Muscle layer of colon (tissue), 2 donors: ENCODE results near the gene ATXN3L.
"Not testable (repeated sequence)": the region's sequence is repeated elsewhere in the genome, so short reads cannot be mapped to it uniquely, and the experiment has no call there.

Experiments used
- H3K27ac ChIP-seq: one replicate; pipeline ENCODE4 v1.7.0; 2013; ENCODE audit warnings: low read depth, mild to moderate bottlenecking, low read length, moderate library complexity
- H3K27me3 ChIP-seq, 2 donors: one replicate each; pipeline ENCODE4 v1.7.0; 2013; ENCODE audit warnings: low read length in 2 of 2, mild to moderate bottlenecking in 2 of 2; ENCODE audit not compliant: insufficient read depth in 2 of 2, control insufficient read depth in 1 of 2
- H3K36me3 ChIP-seq: one replicate; pipeline ENCODE4 v1.7.0; 2013; ENCODE audit warnings: mild to moderate bottlenecking, low read length; ENCODE audit not compliant: insufficient read depth
- H3K4me1 ChIP-seq: one replicate; pipeline ENCODE4 v1.7.0; 2013; ENCODE audit warnings: mild to moderate bottlenecking, low read length; ENCODE audit not compliant: insufficient read depth
- H3K4me3 ChIP-seq, 2 donors: one replicate each; pipeline ENCODE4 v1.7.0; 2013; ENCODE audit warnings: low read length in 2 of 2, low read depth in 1 of 2, mild to moderate bottlenecking in 1 of 2, moderate library complexity in 1 of 2
- H3K9ac ChIP-seq: one replicate; pipeline ENCODE4 v1.7.0; 2013; ENCODE audit warnings: low read length
- H3K9me3 ChIP-seq: one replicate; pipeline ENCODE4 v1.7.0; 2013; ENCODE audit warnings: mild to moderate bottlenecking, low read length
- donor health status: abdominal sarcoma.
- donor health status: Adenocarcinoma of cecum.

The ATXN3L gene

GRCh38 chrX:13305108-13305507, 14.7 kb downstream of the ATXN3L start:
- H3K27ac ChIP-seq, result no peak overlapping the region
- H3K27me3 ChIP-seq, result no peaks in the 10 kb centered on the region
- no peaks in the 10 kb centered on the region for H3K9me3 ChIP-seq
- H3K4me1 ChIP-seq, result no peaks in the 10 kb centered on the region
- H3K9ac ChIP-seq, result no peak overlapping the region
- no peaks in the 10 kb centered on the region for H3K36me3 ChIP-seq
- H3K4me3 ChIP-seq, result no peak overlapping the region

- no peak overlapping the region for H3K9ac ChIP-seq
- no peak overlapping the region for H3K4me3 ChIP-seq
- H3K4me1 ChIP-seq, result no peaks in the 10 kb centered on the region
- H3K36me3 ChIP-seq, result no peaks in the 10 kb centered on the region
- H3K27ac ChIP-seq, result no peak overlapping the region
- H3K27me3 ChIP-seq, result no peaks in the 10 kb centered on the region
- H3K9me3 ChIP-seq, result no peaks in the 10 kb centered on the region
Measured at GRCh38 chrX:13304052-13304451, 15.8 kb downstream of the ATXN3L start.

- not testable (repeated sequence) for H3K9ac ChIP-seq, H3K4me1 ChIP-seq, H3K27ac ChIP-seq, H3K4me3 ChIP-seq, H3K9me3 ChIP-seq, H3K27me3 ChIP-seq, H3K36me3 ChIP-seq
Measured at GRCh38 chrX:13303248-13303647, 16.6 kb downstream of the ATXN3L start.

GRCh38 chrX:13298836-13299235, 21.0 kb downstream of the ATXN3L start:
- Histone ChIP-seq H3K4me3 (no peak overlapping the region), H3K9ac (no peak overlapping the region), H3K4me1 (no peaks in the 10 kb centered on the region)

GRCh38 chrX:13295841-13296240, 24.0 kb downstream of the ATXN3L start:
- H3K27ac ChIP-seq, result no peak overlapping the region

More at GRCh38 chrX:13298836-13299235, 21.0 kb downstream of the ATXN3L start:
- no peaks in the 10 kb centered on the region for H3K27me3 ChIP-seq
- no peak overlapping the region for H3K27ac ChIP-seq
- no peaks in the 10 kb centered on the region for H3K36me3 ChIP-seq
- no peaks in the 10 kb centered on the region for H3K9me3 ChIP-seq

GRCh38 chrX:13293700-13294099, 26.2 kb downstream of the ATXN3L start:
- H3K27ac ChIP-seq, result no peak overlapping the region
- no peaks in the 10 kb centered on the region for H3K9me3 ChIP-seq
- H3K36me3 ChIP-seq, result no peaks in the 10 kb centered on the region
- no peaks in the 10 kb centered on the region for H3K27me3 ChIP-seq
- no peak overlapping the region for H3K4me3 ChIP-seq
- no peaks in the 10 kb centered on the region for H3K4me1 ChIP-seq
- H3K9ac ChIP-seq, result no peak overlapping the region

More at GRCh38 chrX:13295841-13296240, 24.0 kb downstream of the ATXN3L start:
- H3K4me3 ChIP-seq, result no peak overlapping the region
- H3K4me1 ChIP-seq, result no peaks in the 10 kb centered on the region
- H3K27me3 ChIP-seq, result no peaks in the 10 kb centered on the region
- no peaks in the 10 kb centered on the region for H3K36me3 ChIP-seq
- H3K9me3 ChIP-seq, result no peaks in the 10 kb centered on the region
- no peak overlapping the region for H3K9ac ChIP-seq

GRCh38 chrX:13290891-13291614, 28.8 kb downstream of the ATXN3L start:
- Histone ChIP-seq H3K4me3 (no peak overlapping the region), H3K27me3 (no peaks in the 10 kb centered on the region), H3K9ac (no peak overlapping the region), H3K4me1 (no peaks in the 10 kb centered on the region), H3K36me3 (no peaks in the 10 kb centered on the region), H3K9me3 (no peaks in the 10 kb centered on the region), H3K27ac (no peak overlapping the region)

- no peak overlapping the region for H3K4me3 ChIP-seq
- no peaks in the 10 kb centered on the region for H3K4me1 ChIP-seq
- no peaks in the 10 kb centered on the region for H3K36me3 ChIP-seq
- H3K27me3 ChIP-seq, result no peaks in the 10 kb centered on the region
- no peak overlapping the region for H3K27ac ChIP-seq
- no peaks in the 10 kb centered on the region for H3K9me3 ChIP-seq
- no peak overlapping the region for H3K9ac ChIP-seq
Measured at GRCh38 chrX:13288671-13289070, 31.2 kb downstream of the ATXN3L start.

GRCh38 chrX:13287816-13288215, 32.0 kb downstream of the ATXN3L start:
- Histone ChIP-seq H3K9ac (no peak overlapping the region), H3K9me3 (no peaks in the 10 kb centered on the region), H3K27me3 (no peaks in the 10 kb centered on the region), H3K36me3 (no peaks in the 10 kb centered on the region), H3K4me3 (no peak overlapping the region), H3K4me1 (no peaks in the 10 kb centered on the region), H3K27ac (no peak overlapping the region)

- H3K4me1 ChIP-seq, result no peaks in the 10 kb centered on the region
- no peaks in the 10 kb centered on the region for H3K9me3 ChIP-seq
- no peaks in the 10 kb centered on the region for H3K27me3 ChIP-seq
- no peak overlapping the region for H3K4me3 ChIP-seq
- H3K36me3 ChIP-seq, result no peaks in the 10 kb centered on the region
- H3K27ac ChIP-seq, result no peak overlapping the region
- H3K9ac ChIP-seq, result no peak overlapping the region
Measured at GRCh38 chrX:13285693-13286092, 34.2 kb downstream of the ATXN3L start.

GRCh38 chrX:13285229-13285628, 34.6 kb downstream of the ATXN3L start:
- no peaks in the 10 kb centered on the region for H3K4me1 ChIP-seq
- no peaks in the 10 kb centered on the region for H3K27me3 ChIP-seq
- no peak overlapping the region for H3K27ac ChIP-seq
- no peak overlapping the region for H3K9ac ChIP-seq
- H3K4me3 ChIP-seq, result no peak overlapping the region
- H3K9me3 ChIP-seq, result no peaks in the 10 kb centered on the region
- H3K36me3 ChIP-seq, result no peaks in the 10 kb centered on the region

- Histone ChIP-seq H3K36me3 (no peaks in the 10 kb centered on the region), H3K4me1 (no peaks in the 10 kb centered on the region), H3K27me3 (no peaks in the 10 kb centered on the region), H3K9ac (no peak overlapping the region), H3K9me3 (no peaks in the 10 kb centered on the region), H3K27ac (no peak overlapping the region), H3K4me3 (no peak overlapping the region)
Measured at GRCh38 chrX:13284570-13284969, 35.3 kb downstream of the ATXN3L start.
